ENCODE measurements around the gene AKR1C8.
"Not testable (repeated sequence)": the region's sequence is repeated elsewhere in the genome, so short reads cannot be mapped to it uniquely, and the experiment has no call there.

The AKR1C8 gene

DNA sequence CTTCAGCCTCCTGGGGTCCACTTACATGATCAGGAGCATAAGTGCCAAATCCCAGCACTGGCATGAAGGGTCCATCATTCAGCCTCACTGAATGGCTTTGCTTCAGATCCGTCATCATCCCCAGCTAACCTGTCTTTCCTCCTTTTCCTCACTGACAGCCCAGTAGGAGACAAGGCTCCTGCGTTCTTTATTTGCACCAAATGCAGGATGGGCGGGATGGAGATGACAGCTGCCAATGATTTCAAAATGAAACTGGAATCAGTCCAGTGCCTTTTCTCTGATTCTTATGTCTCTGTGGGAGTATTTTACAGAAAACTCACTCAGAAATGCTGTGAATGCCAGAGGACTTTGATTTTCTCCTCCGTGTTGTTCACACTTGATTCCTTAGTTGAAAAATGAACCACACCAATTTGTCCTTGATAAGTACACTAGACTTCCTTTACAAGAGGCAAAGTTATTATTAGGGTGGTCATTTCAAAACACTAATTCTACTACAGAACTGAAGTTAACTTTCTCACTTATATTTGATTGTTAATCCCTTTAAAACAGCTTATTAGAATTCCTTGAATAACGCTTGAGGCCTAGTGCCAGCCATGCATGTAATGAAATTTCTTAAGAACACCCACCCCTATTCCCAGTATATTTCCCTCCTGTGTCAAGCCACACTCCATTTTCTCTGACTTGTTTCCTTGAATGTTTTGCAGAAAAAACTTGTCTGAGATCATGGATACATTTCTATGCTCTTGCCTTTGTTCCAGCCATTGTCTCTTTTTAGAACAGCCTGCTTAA is at the start of gene AKR1C8:
AKR1C8 (minus strand) TSS at position 164 of the 789 bp plus-strand sequence; CDS start at position 118, 46 bp downstream.
- no peak for DNase-seq (ENCODE audit: low read depth)

- no peak for DNase-seq (ENCODE audit: low read depth)
Measured at GRCh38 chr10:5234106-5234860, 49.3 kb upstream of the AKR1C8 start.

DNA sequence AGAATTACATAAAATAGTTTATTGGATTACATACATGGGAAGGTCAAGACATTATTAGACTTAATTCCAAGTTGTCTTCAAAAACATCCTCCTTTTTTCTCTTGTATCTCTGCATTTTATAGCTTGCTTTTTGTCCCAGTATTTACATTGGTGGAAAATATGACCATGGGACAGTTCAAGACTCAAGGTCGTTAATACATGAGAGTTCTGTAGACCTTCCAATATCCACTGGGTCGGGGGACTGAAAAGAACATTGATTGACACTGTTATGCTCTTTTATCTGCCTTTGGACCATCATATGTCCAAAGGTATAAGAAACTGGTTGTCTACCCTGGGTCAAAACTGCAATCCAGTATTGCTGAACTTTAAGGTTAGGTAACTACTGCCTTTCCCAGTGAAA is 48.4 kb upstream of the AKR1C8 start:
- no peak for DNase-seq (ENCODE audit: low read depth)

GRCh38 chr10:5229019-5229418 is 44.1 kb upstream of the AKR1C8 start:
- no peak for DNase-seq (ENCODE audit: low read depth)

DNA sequence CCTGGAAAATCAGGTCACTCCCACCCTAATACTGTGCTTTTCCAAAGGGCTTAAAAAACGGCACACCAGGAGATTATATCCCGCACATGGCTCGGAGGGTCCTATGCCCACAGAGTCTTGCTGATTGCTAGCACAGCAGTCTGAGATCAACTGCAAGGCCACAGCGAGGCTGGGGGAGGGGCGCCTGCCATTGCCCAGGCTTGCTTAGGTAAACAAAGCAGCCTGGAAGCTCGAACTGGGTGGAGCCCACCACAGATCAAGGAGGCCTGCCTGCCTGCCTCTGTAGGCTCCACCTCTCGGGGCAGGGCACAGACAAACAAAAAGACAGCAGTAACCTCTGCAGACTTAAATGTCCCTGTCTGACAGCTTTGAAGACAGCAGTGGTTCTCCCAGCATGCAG is 38.0 kb upstream of the AKR1C8 start:
- DNase-seq (ENCODE audit: low read depth) = not testable (repeated sequence)

- DNase-seq (ENCODE audit: low read depth) = no peak
Measured at GRCh38 chr10:5219262-5219661, 34.3 kb upstream of the AKR1C8 start.

DNA sequence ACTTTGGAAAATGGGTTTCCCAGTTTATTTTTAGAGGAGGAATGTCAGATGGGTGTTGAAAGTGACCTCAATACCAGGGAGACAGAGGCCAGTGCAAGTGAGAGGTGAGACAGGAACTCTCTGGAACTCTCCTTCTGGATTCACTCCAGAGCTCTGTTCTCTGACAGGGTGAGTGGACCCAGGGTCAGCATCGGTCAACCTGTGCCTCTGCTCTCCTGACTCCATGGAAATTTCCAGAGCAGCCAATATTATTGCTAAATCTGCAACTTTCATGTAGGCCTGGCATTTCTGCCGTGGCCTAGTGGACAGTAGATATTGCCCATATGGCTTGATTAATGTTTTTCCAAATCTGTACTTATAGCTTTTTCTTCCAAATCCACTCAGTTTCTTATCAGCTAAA is 31.9 kb upstream of the AKR1C8 start:
- no peak for DNase-seq (ENCODE audit: low read depth)

DNA sequence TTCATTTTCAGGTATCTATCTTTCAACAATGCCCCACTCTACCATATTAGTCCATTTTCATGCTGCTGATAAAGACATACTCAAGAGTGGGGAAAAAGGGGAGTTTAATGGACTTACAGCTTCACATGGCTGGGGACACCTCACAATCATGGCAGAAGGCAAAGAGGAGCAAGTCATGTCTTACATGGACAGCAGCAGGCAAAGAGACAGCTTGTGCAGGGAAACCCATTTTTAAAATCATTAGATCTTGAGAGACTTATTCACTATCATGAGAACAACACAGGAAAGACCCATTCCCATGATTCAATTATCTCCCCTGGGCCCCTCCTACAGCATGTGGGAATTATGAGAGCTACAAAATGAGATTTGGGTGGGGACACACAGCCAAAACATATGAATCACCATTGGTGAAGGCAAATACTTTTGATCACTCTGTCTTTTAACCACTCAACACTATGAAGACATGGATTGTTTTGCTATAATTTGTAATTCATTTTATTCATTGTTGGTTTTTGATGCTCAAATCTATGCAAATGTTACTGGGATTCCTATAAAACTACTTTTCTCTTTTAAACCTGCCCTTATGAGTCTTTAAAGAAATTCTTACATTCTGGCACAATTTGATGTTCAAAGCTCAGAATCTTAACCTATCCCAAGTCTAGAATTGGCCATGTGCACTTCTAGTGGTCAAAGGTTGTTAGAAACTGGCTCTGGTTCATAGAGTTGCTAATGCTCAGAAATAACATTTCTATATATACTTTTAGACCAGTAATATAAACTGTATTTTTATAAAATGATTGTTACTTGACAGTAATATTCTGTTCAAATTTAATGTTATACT is 27.0 kb upstream of the AKR1C8 start:
- DNase-seq (ENCODE audit: low read depth) = no peak

DNA sequence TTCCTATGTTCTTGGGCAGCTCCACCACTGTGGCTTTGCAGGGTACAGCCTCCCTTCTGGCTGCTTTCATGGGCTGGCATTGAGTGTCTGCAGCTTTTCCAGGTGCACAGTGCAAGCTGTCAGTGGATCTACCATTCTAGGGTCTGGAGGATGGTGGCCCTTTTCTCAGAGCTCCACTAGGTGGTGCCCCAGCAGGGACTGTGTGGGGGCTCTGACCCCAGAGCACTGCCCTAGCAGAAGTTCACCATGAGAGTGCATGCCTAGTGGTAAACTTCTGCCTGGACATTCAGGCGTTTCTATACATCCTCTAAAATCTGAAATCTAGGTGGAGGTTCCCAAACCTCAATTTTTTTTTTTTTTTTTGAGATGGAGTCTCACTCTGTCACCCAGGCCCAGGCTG is 25.3 kb upstream of the AKR1C8 start:
- not testable (repeated sequence) for DNase-seq (ENCODE audit: low read depth)

GRCh38 chr10:5209776-5210175 is 24.8 kb upstream of the AKR1C8 start:
- not testable (repeated sequence) for DNase-seq (ENCODE audit: low read depth)

DNA sequence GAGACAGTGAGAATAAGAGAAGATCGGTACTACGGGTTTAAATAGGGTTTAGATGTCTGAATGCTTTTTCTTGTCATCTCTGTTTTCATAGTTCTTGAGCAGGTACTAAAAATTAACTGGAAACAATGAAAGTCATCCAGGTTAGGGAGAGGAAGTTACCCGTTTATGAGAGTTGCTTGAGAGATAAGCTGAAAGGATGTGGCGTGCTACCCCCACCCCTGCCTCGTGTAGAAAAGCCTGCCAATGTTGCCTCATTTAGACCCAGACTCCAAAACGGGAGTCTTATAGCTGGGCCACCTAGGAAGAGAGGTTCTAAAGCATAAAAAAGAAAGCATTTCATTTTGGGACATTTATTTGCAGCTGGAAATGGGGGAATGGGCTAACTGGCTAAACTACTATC is 21.8 kb upstream of the AKR1C8 start:
- DNase-seq (ENCODE audit: low read depth) = no peak

GRCh38 chr10:5199398-5199797 is 14.4 kb upstream of the AKR1C8 start:
- DNase-seq (ENCODE audit: low read depth) = no peak

DNA sequence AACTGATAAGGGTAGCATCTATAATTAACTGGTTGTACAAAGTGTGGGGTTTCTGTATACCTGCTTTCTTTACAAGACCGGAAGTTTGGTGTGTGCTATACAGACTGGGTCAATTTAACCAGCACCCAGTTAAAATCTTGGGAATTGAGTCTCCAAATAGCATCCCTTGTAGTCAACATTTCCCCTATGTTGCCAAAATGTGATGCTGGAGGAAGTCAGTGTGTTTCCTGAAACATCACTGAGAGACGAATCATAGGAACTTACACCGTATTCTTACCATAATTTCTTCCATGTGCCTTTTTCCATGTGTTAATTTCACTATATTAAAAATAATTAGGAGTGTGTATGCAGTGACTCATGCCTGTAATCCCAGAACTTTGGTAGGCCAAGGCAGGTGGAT is 13.4 kb upstream of the AKR1C8 start:
- no peak for DNase-seq (ENCODE audit: low read depth)

DNA sequence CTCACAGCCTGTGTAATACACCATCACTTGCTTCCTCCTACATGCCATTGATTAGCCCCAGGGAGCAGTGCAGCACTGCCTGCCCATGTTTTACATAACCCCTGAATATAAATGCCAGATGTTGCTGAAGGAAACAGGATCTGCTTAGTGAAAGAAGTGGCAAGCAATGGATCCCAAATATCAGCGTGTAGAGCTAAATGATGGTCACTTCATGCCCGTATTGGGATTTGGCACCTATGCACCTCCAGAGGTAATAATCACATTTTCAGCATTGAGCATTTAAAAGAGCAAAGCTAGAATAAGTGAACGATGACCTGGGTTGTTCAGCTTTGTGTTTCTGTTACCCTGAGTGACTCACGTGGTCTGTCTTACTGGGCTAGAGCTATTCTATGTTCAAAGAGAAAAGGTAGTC is 11.8 kb upstream of the AKR1C8 start, which contains the start of gene AKR1C4:
AKR1C4 (plus strand) TSS at position 136 of the 412 bp plus-strand sequence; CDS start at position 167, 31 bp downstream.
- no peak for DNase-seq (ENCODE audit: low read depth)

DNA sequence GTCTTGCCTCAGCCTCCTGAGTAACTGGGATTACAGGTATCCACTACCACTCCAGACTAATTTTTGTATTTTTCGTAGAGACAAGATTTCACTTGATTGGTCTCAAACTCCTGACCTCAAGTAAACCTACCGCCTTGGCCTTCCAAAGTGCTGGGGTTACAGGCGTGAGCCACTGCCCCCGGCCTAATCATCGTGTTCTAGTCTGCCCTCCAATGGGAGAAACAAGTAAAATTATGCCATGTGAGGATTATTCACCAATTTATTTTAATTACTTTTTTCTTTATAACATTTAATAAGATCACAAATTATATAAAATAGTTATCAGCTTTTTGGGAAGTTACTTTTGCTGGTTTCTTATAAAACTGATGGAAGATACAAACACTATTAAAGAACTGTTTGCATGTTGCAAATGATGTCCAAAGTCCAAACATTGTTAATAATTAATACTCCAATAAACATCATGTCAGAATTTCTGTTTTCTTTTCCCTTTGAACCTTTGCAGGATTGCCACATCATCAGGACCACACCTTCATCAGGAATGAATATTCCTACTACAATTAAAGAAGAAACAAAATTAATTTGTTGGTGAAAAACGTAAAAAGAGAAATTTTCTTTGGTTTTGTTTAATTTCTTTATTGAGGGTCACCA is 10.9 kb upstream of the AKR1C8 start:
- DNase-seq (ENCODE audit: low read depth) = no peak

DNA sequence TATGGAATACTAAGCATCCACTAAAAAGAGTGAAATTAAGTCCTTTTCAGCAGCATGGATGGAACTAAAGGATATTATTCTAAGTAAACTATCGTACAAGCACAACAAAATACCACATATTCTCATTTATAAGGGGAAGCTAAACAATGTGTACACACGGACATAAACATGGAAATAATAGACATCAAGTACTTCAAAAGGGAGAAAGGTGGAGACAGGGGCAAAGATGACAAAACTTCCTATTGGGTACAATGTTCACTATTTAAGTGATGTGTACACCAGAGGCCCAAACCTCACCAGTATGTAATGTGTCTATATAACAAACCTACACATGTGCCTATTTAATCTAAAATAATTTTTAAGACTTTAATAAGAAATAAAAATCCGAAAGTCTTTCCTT is 9.5 kb upstream of the AKR1C8 start:
- DNase-seq (ENCODE audit: low read depth) = no peak

- no peak for DNase-seq (ENCODE audit: low read depth)
Measured at GRCh38 chr10:5188358-5188757, 3.4 kb upstream of the AKR1C8 start.

- no peak for DNase-seq (ENCODE audit: low read depth)
Measured at GRCh38 chr10:5187867-5188266, 2.9 kb upstream of the AKR1C8 start.

- no peak for DNase-seq (ENCODE audit: low read depth)
Measured at GRCh38 chr10:5183923-5184322, 1.0 kb downstream of the AKR1C8 start.

DNA sequence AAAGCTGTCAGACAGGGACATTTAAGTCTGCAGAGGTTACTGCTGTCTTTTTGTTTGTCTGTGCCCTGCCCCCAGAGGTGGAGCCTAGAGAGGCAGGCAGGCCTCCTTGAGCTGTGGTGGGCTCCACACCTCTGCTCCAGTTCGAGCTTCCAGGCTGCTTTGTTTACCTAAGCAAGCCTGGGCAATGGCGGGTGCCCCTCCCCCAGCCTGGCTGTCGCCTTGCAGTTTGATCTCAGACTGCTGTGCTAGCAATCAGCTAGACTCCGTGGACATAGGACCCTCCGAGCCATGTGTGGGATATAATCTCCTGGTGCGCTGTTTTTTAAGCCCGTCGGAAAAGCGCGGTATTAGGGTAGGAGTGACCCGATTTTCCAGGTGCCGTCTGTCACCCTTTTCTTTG is 4.4 kb downstream of the AKR1C8 start:
- not testable (repeated sequence) for DNase-seq (ENCODE audit: low read depth)

- not testable (repeated sequence) for DNase-seq (ENCODE audit: low read depth)
Measured at GRCh38 chr10:5175581-5175980, 9.4 kb downstream of the AKR1C8 start.

- DNase-seq (ENCODE audit: low read depth) = no peak
Measured at GRCh38 chr10:5168897-5169420, 16.0 kb downstream of the AKR1C8 start.

Measured in stimulated activated CD8-positive, alpha-beta memory T cell treated with anti-CD3 and anti-CD28 coated beads, Interleukin-12 subunit alpha, Interleukin-12 subunit beta, amount 100 ng/mL, for 4 hours (primary cell).